SH-SY5Y (cell line): ENCODE results near the gene TACC2.

Experiments used
- GATA2 ChIP-seq: IDR thresholded peaks from 2 replicates; pipeline ENCODE4 v1.6.1; 2011; ENCODE audit warnings: mild to moderate bottlenecking, low read depth, low read length
- GATA3 ChIP-seq: IDR thresholded peaks from 2 replicates; pipeline ENCODE4 v1.6.1; 2011; ENCODE audit warnings: low read depth, mild to moderate bottlenecking, low read length, moderate library complexity

GRCh38 chr10:122299423-122300075 is 310.6 kb downstream of the TACC2 start:
- TF ChIP-seq GATA2 (no peak), GATA3 (no peak)
